Measurements from ENCODE around the gene RTN4R.

Gene RTN4R

GRCh38 chr22:20226760-20227350 is 41.3 kb downstream of the RTN4R start:
- no peak for DNase-seq

DNA sequence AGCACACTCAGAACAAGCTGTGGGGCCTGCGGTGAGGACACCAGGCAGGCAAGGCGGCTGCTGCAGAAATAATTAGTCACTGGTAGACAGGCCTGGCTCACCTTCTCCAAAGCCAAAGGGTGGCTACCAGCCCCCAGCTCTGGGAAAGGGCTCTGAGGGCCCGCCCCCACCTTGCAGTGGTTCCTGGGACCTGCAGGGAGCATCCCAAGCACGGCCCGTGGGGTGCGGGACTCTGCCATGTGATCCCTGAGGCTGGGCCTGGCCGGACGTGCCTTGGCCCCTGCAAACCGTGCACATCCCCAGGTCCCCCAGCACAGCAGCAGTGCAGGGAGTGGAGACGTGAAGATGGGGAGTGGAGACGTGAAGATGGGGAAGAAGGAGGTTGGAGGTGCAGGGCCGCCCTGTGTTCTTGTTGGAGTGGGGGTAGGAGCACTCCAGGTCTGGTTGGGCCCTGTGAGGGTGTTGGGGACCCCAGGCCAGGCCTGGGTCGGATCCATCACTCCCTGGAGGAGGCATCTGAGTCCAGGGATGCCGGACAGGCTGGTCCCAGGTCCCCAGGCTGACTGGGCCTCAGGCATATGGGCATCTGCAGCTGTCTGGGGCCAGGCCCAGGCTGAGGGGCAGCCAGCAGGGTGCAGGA is 41.9 kb downstream of the RTN4R start:
- no peak for DNase-seq

DNA sequence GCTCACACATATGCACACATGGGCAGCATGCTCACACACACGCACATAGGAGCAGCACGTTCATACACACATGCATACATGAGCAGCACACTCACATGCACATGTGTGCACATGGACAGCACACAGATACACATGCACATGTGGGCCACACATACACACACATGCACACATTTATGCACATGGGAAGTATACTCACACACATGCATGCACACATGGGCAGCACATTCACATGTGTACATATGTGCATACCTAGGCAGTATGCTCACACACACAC is 42.5 kb downstream of the RTN4R start:
- no peak for DNase-seq

- no peak for DNase-seq
Measured at GRCh38 chr22:20224917-20225692, 43.0 kb downstream of the RTN4R start.

GRCh38 chr22:20224256-20224626 is 43.9 kb downstream of the RTN4R start:
- DNase-seq = no peak

- DNase-seq = no peak
Measured at GRCh38 chr22:20223421-20224255, 44.5 kb downstream of the RTN4R start.

GRCh38 chr22:20222764-20223420 is 45.2 kb downstream of the RTN4R start:
- no peak for DNase-seq

GRCh38 chr22:20221421-20222340 is 46.4 kb downstream of the RTN4R start:
- DNase-seq = no peak

DNA sequence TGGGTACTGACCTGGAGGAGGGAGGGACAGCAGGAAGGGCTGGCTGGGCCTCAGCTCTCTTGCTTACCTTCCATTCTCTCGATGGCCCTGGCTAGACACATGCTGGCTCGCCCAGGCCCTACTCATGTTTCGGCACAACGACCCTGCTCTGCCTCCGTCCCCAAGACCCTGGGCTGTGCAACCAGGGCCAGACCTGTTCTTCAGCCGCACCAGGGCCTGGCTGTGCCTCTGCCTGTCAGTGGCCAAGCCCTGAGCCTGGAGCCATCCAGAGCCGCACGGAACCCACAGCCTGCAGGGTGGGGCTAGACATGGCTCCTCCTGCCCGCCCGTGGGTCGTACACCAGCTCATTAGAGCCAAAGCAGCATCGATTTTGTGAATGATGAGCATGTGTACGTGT is 47.5 kb downstream of the RTN4R start:
- DNase-seq = no peak

GRCh38 chr22:20219667-20220628 is 48.2 kb downstream of the RTN4R start:
- DNase-seq = no peak

- DNase-seq = no peak
Measured at GRCh38 chr22:20218987-20219386, 49.1 kb downstream of the RTN4R start.

GRCh38 chr22:20218326-20218872 is 49.7 kb downstream of the RTN4R start:
- no peak for DNase-seq

- DNase-seq = no peak
Measured at GRCh38 chr22:20217563-20217962, 50.6 kb downstream of the RTN4R start.

DNA sequence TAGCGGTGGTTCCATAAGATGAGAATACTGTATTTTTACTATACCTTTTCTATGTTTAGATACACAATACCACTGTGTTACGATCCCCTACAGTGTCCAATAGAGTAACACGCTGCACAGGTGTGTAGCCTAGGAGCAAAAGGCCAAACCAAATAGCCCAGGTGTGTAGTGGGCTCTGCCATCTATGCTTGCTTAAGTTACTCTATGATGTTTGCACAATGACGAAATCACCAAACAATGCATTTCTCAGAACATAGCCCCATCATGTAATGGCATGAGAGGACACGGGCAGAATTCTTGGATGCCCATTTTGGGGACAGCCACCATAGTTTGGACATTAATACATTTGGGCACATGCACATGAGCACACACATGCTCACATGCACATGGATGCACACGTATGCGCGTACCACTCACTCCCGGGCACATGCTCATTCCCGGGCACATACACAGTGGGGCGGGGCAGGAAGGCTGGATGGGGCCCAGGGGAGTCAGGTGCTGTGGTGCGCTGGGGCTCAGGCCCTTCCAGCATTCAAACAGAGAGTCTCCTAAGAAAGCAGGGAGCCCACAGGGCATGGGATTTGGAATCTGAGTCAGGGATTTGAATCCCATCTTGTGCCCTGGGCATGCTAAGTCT is 51.1 kb downstream of the RTN4R start:
- no peak for DNase-seq

- no peak for DNase-seq
Measured at GRCh38 chr22:20215742-20216141, 52.4 kb downstream of the RTN4R start.

DNA sequence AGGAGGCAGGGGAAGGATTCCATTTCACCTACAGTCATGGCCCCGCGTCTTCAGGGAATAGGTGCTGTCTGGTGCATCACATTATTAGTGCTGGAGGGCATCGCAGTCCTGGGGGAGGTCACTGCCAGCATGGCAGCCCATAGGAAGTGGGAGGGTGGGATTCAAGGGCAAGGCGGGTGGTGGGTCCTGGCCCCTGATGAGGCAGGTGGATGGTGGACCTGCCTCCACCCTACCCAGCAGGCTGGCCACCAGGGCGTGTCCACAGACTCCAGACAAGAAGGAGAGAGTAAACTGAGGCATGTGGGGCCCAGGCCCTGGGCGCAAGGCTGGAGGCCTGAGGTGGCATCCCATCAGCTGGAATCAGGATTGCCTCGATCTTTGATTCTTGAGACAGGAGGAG is 53.3 kb downstream of the RTN4R start:
- no peak for DNase-seq

DNA sequence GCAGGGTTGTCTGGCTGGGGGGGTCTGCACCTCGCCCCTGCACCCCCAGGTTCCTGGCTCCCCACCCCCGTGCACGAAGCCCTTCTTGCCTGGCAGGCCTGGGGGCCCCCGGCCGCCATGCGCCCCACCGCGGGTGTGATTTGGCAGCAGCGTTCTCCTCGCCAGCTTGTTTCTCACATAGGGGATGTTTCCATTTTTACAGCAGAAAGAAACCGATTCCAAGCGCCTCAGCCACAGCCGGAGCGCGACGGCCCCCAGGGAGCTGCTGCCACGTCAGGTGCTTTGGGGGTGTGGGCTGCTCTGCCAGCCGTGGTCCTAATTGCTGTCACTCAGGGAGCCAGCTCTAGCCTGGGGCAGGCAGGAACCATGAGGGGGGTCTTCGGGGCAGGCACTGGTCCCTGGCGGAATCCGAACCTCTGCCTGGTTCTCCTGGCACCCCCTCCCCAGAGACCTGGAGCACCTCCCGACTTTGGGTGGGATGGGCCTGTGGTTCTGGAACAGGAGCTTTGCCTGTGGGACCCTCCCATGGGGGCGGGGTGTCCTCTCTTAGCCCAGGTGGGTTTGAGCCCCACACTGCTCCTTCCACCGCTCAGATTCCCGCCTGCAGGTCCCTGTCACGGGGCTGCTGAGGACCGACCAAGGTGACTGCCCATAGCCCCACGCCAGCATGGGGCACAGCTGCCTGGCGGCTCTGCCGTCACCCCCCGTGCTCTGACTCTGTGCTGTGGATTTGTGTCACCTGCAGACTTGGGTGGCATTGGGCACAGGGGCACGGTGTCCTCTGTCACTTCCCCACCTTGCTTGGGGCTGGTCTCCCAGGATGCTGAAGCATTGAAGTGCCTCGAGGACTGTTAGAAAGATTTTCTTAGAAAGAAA is 54.0 kb downstream of the RTN4R start:
- no peak for DNase-seq

GRCh38 chr22:20212754-20213699 is 55.1 kb downstream of the RTN4R start:
- no peak for DNase-seq
